NCI-H146 treated with DMSO at 0.1 percent for 48 hours (cell line): ENCODE measurements around the gene SPTLC2.
"Not testable (repeated sequence)": the region's sequence is repeated elsewhere in the genome, so short reads cannot be mapped to it uniquely, and the experiment has no call there.

Experiments
- DNase-seq: peaks from one replicate; lab custom pipeline; 2025; ENCODE audit not compliant: unreplicated experiment; lab: John Stamatoyannopoulos, UW

SPTLC2 gene

GRCh38 chr14:77616454-77617229 is at the start of gene SPTLC2:
Gene SPTLC2, minus strand, starts transcription at chr14:77616637. Its CDS starts 58 bp downstream, at chr14:77616579.
- peak; percentile 96 for DNase-seq

GRCh38 chr14:77663293-77663692 is 46.9 kb upstream of the SPTLC2 start:
- no peak for DNase-seq

- DNase-seq: not testable (repeated sequence)
These were observed 45.1 kb upstream of the SPTLC2 start for GRCh38 chr14:77661562-77661961.

- peak; percentile 23 for DNase-seq
These were observed 44.3 kb upstream of the SPTLC2 start for GRCh38 chr14:77660754-77661153.

GRCh38 chr14:77659831-77660230 is 43.4 kb upstream of the SPTLC2 start:
- no peak for DNase-seq

- DNase-seq: no peak
These were observed 40.8 kb upstream of the SPTLC2 start for GRCh38 chr14:77657280-77657679.

GRCh38 chr14:77654001-77654441 is 37.6 kb upstream of the SPTLC2 start:
- DNase-seq: peak; percentile 22

- DNase-seq: no peak
These were observed 32.9 kb upstream of the SPTLC2 start for GRCh38 chr14:77649326-77649725.

- no peak for DNase-seq
These were observed 32.2 kb upstream of the SPTLC2 start for GRCh38 chr14:77648520-77649200.

- no peak for DNase-seq
These were observed 31.4 kb upstream of the SPTLC2 start for GRCh38 chr14:77647853-77648252.

GRCh38 chr14:77646907-77647306 is 30.5 kb upstream of the SPTLC2 start:
- DNase-seq: no peak

- DNase-seq: no peak
These were observed 29.2 kb upstream of the SPTLC2 start for GRCh38 chr14:77645520-77646230.

- DNase-seq: no peak
These were observed 26.0 kb upstream of the SPTLC2 start for GRCh38 chr14:77642407-77642806.

GRCh38 chr14:77641534-77642341 is 25.3 kb upstream of the SPTLC2 start:
- DNase-seq: no peak

GRCh38 chr14:77640756-77641533 is 24.5 kb upstream of the SPTLC2 start:
- no peak for DNase-seq

GRCh38 chr14:77638771-77639171 is 22.3 kb upstream of the SPTLC2 start:
- no peak for DNase-seq

- not testable (repeated sequence) for DNase-seq
These were observed 19.4 kb upstream of the SPTLC2 start for GRCh38 chr14:77635869-77636268.

GRCh38 chr14:77635466-77635865 is 19.0 kb upstream of the SPTLC2 start:
- not testable (repeated sequence) for DNase-seq

- DNase-seq: no peak
These were observed 13.7 kb upstream of the SPTLC2 start for GRCh38 chr14:77630111-77630510.

- DNase-seq: no peak
These were observed 8.9 kb upstream of the SPTLC2 start for GRCh38 chr14:77625360-77625759.
